ENCODE measurements around the gene TMEM120A. TPM values are rescaled to one million over a fixed set of nuclear protein-coding genes. Genes with fewer than 3 reads are reported as not detected.

TMEM120A gene
- total and polyA plus RNA-seq, 2 experiments from 2014 or later, result 12.7 to 22.3 TPM

- 0 out of 2 replicates have a peak, but pooled peaks cover 4% of the 10 kb centered on the region for H3F3A ChIP-seq (replicated peaks; ENCODE audit: low read depth)
- H4K20me1 ChIP-seq (replicated peaks; ENCODE audit: insufficient read depth), result peaks cover 8% of the 10 kb centered on the region
- no peak for TF ChIP-seq POLR2AphosphoS5 (IDR thresholded peaks at IDR 0.05; ENCODE audit: low read depth)
- no peak for TF ChIP-seq EZH2phosphoT487 (IDR thresholded peaks at IDR 0.05; ENCODE audit: unreplicated experiment)
- no peak for TF ChIP-seq ZNF462 (CRISPR knock-in tag; IDR thresholded peaks at IDR 0.05)
- no peak for TF ChIP-seq NANOG (IDR thresholded peaks at IDR 0.05; ENCODE audit: borderline replicate concordance)
- TF ChIP-seq REST (IDR thresholded peaks at IDR 0.05; ENCODE audit: unreplicated experiment), result no peak
- no peak for TF ChIP-seq CTCF (conservative IDR thresholded peaks at IDR 0.05; ENCODE audit: low read depth in 2 of 2)
- no peak for TF ChIP-seq CREB1 (CRISPR knock-in tag; IDR thresholded peaks at IDR 0.05; ENCODE audit: low read depth)
- no peaks in the 10 kb centered on the region for H3K27me3 ChIP-seq (ENCODE audit: insufficient read depth)
- DNase-seq (ENCODE audit: low spot score), result peak; percentile 78
- no peak overlapping the region for H2AFZ ChIP-seq
- peaks cover 3% of the 10 kb centered on the region for H3K27me3 Mint-ChIP-seq (ENCODE audit: insufficient read depth, low read depth, poor library complexity)
- H3K9me3 Mint-ChIP-seq, result peaks cover 3% of the 10 kb centered on the region
- no peak overlapping the region; the same call in 2 of the 3 replicates for H3K4me3 Mint-ChIP-seq
- peaks cover 55% of the 10 kb centered on the region for H3K36me3 Mint-ChIP-seq (ENCODE audit: low read depth)
- H3K79me2 ChIP-seq (replicated peaks; ENCODE audit: insufficient read depth), result no peaks in the 10 kb centered on the region; the same call in 1 of the 2 replicates
- no peak overlapping the region for H3K4me3 ChIP-seq
- peak overlapping the region; percentile 38; the same call in 1 of the 2 replicates for H3K4me2 ChIP-seq
- H3K27ac ChIP-seq (ENCODE audit: low read depth), result peak overlapping the region; percentile 72
- ATAC-seq, result peak; percentile 86
- H3K27ac Mint-ChIP-seq, result peak overlapping the region; percentile 86
- H3K9me2 ChIP-seq (ENCODE audit: insufficient read depth), result no peaks in the 10 kb centered on the region
- H3K4me1 ChIP-seq (ENCODE audit: insufficient read depth), result peaks cover 5% of the 10 kb centered on the region
- peaks cover 16% of the 10 kb centered on the region for H3K36me3 ChIP-seq (ENCODE audit: insufficient read depth)
- H3K4me1 Mint-ChIP-seq, result peaks cover 19% of the 10 kb centered on the region
Observed at GRCh38 chr7:75957021-75957736, 37.2 kb downstream of the TMEM120A start.

Data from GM23338 (cell line).